Stimulated activated CD8-positive, alpha-beta memory T cell treated with anti-CD3 and anti-CD28 coated beads, Interleukin-2, amount 100 ng/mL, for 1 hour (primary cell): ENCODE data around the gene ZNF83.
"Not testable (repeated sequence)": the region's sequence is repeated elsewhere in the genome, so short reads cannot be mapped to it uniquely, and the experiment has no call there.

Experiments
- DNase-seq, 2 donors: peaks; one replicate each; pipeline ENCODE4 v3.0.0-alpha.2; 2020; ENCODE audit warnings: low read depth in 2 of 2

The ZNF83 gene

GRCh38 chr19:52569638-52569999, 68.5 kb downstream of the ZNF83 start:
- not testable (repeated sequence) for DNase-seq

DNA sequence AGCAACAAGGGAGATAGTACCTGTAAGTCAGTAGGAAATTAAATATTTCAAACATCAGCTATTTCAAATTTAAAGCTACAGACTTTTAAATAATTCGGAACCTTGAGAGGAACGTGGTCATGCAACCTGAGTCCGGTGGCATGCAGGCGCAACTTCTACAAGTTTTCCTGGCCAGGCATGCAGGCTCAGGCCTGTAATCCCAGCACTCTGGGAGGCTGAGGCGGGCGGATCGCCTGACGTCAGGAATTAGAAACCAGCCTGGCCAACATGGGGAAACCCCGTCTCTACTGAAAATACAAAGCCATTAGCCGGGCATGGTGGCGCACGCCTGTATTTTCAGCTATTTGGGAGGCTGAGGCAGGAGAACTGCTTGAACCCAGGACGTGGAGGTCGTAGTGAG, 70.2 kb downstream of the ZNF83 start:
- DNase-seq, result no peak

- DNase-seq, result no peak
Measured at GRCh38 chr19:52566588-52566987, 71.6 kb downstream of the ZNF83 start.

- DNase-seq, result no peak
Measured at GRCh38 chr19:52566121-52566520, 72.0 kb downstream of the ZNF83 start.
